HT1080 (cell line): ENCODE measurements around the gene LRRC2. TPM values are rescaled to one million over a fixed set of nuclear protein-coding genes. Genes with fewer than 3 reads are reported as not detected.
"Not testable (repeated sequence)": the region's sequence is repeated elsewhere in the genome, so short reads cannot be mapped to it uniquely, and the experiment has no call there.

ENCODE experiments used
- DNase-seq: peaks from one replicate; pipeline ENCODE4 v3.0.0-alpha.2; 2015; ENCODE audit warnings: low read depth
- total RNA-seq: library from RNA; depleted of rRNA; stranded (reverse); fragments of >200 nt; shearing (Covaris generic); gene quantifications from 2 replicates; pipeline ENCODE4 v1.2.3, GENCODE V29; 2014

Gene LRRC2
- total RNA-seq, 1 experiment from 2014 or later: 0.19 TPM

- DNase-seq: no peak
These were observed 18.7 kb upstream of the LRRC2 start for GRCh38 chr3:46584598-46585467.

DNA sequence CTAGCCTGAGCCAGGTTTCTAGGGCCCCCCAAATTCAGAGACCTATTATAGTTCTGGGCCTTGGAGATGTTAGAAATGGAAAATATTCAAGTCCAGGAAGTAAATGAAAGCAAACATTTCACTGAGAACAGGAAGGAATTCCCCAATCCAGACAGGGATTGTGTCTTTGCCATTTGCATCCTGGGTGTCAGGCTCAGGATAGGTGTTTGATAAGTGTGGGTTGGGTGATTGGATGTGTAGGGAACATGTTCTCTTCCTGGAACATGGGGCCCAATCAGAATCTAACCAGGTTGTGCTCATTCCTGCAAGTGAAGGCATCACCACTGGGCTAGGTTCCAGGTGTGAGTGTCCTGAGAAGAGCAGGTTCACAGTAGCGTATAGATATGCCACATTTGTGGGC is 14.6 kb upstream of the LRRC2 start:
- no peak for DNase-seq

- DNase-seq: no peak
These were observed 13.7 kb upstream of the LRRC2 start for GRCh38 chr3:46579756-46580286.

DNA sequence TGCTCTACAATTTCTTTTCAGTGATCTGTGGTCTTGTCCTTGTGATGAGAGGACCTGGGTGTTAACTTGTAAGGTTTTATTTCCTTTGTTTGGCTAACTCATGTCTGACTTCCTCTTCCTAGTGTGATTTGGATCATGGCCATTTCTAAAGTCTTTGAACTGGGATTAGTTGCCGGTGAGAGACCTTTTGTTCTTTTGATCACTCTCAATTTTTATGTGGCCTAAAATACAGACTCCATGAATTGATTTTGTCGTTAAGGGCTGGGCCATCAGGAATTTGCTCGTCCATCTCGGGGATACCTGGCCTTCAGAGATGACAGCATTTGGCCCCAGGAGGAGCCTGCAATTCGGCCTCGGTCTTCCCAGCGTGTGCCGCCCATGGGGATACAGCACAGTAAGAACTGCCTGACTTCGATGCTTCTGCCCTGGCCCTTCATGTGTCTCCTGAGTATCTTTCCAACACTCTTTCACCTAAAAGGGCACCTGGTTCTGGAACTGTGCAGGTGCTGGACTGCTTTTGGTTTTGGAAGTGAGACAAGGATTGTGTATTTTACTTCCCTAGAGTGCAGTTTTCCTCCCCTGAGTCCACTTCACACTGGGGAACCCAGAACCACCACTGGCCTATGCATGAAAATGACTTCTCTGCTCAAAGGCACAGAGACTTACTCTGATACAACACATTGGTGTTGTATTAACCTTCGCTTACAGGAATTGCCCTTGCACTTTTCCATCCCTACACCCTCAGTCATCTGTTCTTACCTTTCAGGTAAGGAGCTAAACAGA is 13.1 kb upstream of the LRRC2 start:
- DNase-seq: peak; percentile 17

DNA sequence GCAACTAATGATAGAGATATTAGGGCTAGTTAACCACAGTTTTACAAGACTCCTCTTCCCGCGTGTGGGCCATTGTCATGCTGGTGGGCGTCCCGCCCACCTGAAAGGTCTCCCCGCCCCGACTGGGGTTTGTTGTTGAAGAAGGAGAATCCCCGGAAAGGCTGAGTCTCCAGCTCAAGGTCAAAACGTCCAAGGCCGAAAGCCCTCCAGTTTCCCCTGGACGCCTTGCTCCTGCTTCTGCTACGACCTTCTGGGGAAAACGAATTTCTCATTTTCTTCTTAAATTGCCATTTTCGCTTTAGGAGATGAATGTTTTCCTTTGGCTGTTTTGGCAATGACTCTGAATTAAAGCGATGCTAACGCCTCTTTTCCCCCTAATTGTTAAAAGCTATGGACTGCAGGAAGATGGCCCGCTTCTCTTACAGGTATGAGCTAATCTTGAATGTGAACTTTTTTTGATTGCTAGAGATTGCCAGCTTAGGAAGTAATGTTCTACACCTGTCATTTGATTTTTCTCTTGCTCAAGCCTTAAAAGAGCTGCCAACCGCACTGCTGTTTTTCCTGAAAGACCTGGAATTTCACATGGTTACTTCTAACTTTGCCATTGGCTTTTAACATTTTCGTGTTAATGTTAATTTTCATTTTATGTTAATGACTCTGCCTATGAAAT is 11.6 kb upstream of the LRRC2 start:
- DNase-seq: not testable (repeated sequence)

DNA sequence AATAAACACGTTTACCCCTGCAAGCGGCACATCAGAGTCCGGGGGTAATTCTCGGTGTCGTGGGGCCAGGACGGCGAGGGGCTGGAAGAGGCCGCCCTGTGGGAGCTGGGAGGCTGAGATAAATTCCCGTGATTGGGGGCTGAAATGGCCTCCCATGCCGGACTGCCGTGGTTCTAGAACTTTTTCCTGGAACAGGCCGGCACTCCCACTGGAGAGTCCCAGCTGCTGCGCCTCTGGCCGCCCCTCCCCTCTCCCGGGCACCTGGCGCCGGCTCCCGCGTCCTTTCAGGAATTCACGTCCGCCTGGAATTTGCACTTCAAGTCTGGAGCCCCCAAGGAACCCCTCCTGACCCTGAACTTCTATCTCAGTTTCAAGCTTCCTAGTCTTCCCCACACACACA is 10.8 kb upstream of the LRRC2 start:
- DNase-seq: no peak

- DNase-seq: no peak
These were observed 10.3 kb upstream of the LRRC2 start for GRCh38 chr3:46576386-46576785.

- DNase-seq: no peak
These were observed 9.6 kb upstream of the LRRC2 start for GRCh38 chr3:46575577-46576222.

DNA sequence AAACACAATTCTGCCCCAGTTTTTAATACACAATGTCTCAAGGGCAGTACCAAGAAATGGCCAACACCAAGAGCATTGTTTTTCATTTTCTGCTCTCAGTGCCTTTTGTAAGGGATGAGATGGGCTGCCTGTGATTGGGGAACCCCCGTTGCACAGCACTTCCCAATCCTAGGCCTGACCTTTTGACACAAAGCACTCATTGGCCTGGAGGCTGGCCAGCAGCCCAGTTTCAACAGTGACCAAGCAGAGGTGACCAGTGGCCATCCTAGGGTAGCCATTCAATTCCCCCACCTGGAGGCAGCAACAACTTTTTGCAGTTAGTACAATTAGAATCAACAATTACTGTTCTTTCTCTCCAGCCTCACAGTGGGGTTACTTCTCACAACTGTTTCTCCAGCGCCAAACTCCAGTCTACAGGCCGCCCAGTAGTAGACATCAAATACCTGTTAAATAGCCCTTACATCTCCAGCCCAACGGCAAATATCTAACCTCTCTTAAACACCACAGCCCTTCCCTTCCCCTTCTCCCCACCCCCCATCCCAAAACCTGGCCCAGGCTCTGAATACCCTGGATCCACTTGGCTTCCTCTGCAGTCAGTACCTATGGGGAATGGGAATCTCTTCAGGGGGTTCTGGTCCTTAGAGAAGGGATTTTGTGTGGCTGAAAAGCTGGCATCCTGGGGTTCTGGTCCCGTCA is 8.9 kb upstream of the LRRC2 start:
- no peak for DNase-seq

GRCh38 chr3:46574243-46574646 is 8.1 kb upstream of the LRRC2 start:
- no peak for DNase-seq

DNA sequence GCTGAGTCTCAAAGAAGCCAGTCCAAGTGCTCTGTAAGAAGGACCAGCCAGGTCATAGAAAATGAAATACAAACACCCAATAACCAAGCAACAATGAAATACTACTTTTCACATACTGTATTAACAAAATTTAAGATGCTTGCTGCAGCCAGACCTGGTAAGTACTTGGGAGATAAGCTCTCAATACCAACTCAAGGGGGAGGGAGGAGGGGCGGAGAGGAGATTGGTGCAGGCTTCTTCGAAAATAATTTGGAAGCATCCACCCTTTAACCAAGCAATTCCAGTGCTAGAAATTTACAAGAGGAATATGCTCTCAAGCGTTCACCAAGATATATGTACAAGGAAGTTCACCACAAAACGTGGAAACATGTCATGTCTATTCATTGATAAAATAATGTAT is 7.6 kb upstream of the LRRC2 start:
- DNase-seq: no peak

DNA sequence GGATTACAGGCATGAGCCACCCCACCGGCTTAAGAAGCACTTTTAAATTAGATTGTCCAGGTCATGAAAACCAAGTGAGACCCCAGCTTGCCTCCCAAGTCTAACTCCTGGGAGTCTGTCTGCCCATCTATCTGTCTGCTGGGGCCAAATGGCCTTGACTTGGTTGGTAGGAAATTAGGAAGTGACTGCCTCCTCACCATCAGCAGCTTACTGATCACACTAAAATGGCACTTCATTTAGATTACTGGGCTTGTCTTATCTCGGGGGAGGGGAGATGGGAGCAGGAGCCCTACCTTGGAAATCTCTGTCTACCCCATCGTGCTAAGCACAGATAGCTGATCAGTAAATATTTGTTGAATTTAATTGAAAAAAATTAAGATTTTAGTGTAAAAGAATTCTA is 5.6 kb upstream of the LRRC2 start:
- no peak for DNase-seq

DNA sequence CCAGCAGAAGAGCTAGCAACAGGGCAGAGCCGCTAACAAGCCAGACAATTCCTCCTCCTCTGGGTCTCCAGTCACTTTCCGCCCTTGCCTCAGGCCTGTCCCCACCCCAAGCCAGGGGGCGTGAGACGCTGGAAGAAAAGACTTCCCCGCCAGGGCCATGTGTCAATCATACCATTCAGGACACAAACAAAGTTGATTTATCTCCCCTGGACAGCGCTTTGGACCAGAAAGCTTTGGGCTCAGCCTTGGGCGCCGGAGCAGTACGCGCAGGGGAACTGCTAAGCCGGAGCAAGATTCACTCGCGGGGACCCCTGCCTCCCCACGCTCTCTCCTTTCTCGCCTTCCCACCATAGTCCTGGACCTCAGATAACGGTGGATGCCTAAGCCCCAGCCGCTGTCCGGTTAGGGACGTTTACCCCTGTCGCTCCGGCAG is 479 bp downstream of the LRRC2 start:
- DNase-seq: no peak

DNA sequence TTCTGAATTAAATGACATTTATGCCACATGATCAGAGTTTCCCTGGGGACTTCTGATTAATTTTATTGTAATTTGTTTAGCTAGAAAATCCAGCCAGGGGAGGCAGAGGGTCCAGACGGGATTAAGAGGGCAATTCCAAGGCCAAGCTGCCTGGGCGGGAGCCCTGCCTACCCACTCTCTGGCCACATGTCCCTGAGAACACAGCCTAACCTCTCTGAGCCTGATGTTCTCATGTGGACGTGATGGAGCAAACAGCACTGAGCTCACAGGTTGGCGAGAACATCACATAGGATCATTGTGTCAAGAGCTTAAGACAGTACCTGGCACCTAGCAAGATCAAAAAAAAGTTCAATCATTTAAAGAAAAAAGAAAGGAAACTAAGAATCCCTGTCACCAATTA is 1.0 kb downstream of the LRRC2 start:
- DNase-seq: no peak

DNA sequence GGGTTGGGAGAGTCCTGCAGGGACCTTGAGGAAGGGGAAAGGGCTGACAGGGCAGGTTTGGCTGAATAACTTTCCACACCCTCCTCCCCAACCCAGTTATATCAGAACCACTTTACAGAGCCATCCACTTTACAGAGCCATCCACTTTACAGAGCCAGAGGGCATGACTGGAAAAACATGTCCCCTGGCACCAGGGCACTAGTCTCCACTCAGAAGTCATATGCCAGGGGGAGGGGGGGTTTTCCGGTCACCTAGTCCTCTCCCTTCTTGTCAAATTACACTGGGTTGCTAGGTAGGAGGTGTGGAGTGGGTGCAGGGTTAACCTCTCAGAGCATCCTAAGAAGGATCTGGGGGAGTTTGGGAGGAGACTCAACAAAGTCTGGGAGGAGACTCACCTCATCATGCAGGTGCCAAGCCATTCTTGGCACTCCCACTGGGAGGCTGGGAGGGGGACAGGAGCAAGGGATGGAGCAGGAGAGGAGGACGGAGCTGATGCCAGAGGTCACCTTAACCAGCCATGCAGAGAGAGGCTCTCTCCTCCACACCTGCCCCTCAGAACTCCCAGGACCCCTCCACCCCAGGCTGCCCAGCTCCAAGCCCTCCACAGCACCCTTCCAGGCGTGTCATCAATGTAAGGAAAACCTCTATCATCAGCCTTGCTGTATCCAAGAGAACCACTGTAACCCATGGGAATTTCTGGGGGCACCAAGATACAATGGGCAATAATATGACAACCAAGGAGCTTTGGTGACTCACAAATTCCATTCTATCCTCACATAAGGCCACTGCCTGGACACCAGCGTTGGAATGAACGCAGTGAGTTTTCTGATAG is 1.7 kb downstream of the LRRC2 start:
- DNase-seq: peak; percentile 28

- peak; percentile 58 for DNase-seq
These were observed 4.2 kb downstream of the LRRC2 start for GRCh38 chr3:46561951-46562350.

- DNase-seq: no peak
These were observed 4.6 kb downstream of the LRRC2 start for GRCh38 chr3:46561511-46561910.

- no peak for DNase-seq
These were observed 6.9 kb downstream of the LRRC2 start for GRCh38 chr3:46559091-46559704.
